BLaER1 (cell line): ENCODE data around the gene HP1BP3.

Experiments used
- H3K27ac ChIP-seq: shearing (Covaris generic); formaldehyde crosslinking; 2 replicates; pipeline ENCODE4 v1.8.1; 2022
- H3K27me3 ChIP-seq: shearing (Covaris generic); formaldehyde crosslinking; 2 replicates; pipeline ENCODE4 v1.8.1; 2022
- H3K36me3 ChIP-seq: shearing (Covaris generic); formaldehyde crosslinking; 2 replicates; pipeline ENCODE4 v1.8.1; 2022
- H3K4me1 ChIP-seq: shearing (Covaris generic); formaldehyde crosslinking; 2 replicates; pipeline ENCODE4 v1.8.1; 2022
- H3K4me2 ChIP-seq: shearing (Covaris generic); formaldehyde crosslinking; 2 replicates; pipeline ENCODE4 v1.8.1; 2022
- H3K4me3 ChIP-seq: shearing (Covaris generic); formaldehyde crosslinking; 2 replicates; pipeline ENCODE4 v1.8.1; 2022
- H3K9ac ChIP-seq: shearing (Covaris generic); formaldehyde crosslinking; 2 replicates; pipeline ENCODE4 v1.8.1; 2022
- H3K9me3 ChIP-seq: shearing (Covaris generic); formaldehyde crosslinking; 2 replicates; pipeline ENCODE4 v1.8.1; 2022
- H4K20me1 ChIP-seq: shearing (Covaris generic); formaldehyde crosslinking; 2 replicates; pipeline ENCODE4 v1.8.1; 2022
- Cebpa-rat ChIP-seq: shearing (Covaris generic); IDR thresholded peaks from 2 replicates; pipeline ENCODE4 v1.8.1; 2022

The HP1BP3 gene

GRCh38 chr1:20715406-20715805 is 71.7 kb downstream of the HP1BP3 start:
- Histone ChIP-seq H4K20me1 (0 out of 2 replicates have a peak, but pooled peaks cover 6% of the 10 kb centered on the region), H3K4me3 (no peak overlapping the region), H3K36me3 (no peaks in the 10 kb centered on the region), H3K9ac (no peak overlapping the region), H3K27ac (no peak overlapping the region), H3K4me1 (peaks cover 14% of the 10 kb centered on the region), H3K4me2 (no peak overlapping the region), H3K27me3 (peaks cover 40% of the 10 kb centered on the region), H3K9me3 (no peaks in the 10 kb centered on the region)
- no peak for TF ChIP-seq Cebpa-rat

GRCh38 chr1:20713440-20713839 is 73.7 kb downstream of the HP1BP3 start:
- Histone ChIP-seq H3K36me3 (no peaks in the 10 kb centered on the region), H4K20me1 (no peaks in the 10 kb centered on the region), H3K4me3 (no peak overlapping the region), H3K27ac (no peak overlapping the region), H3K9me3 (no peaks in the 10 kb centered on the region), H3K4me2 (no peak overlapping the region), H3K4me1 (peaks cover 18% of the 10 kb centered on the region), H3K9ac (no peak overlapping the region), H3K27me3 (peaks cover 24% of the 10 kb centered on the region)
- no peak for TF ChIP-seq Cebpa-rat

GRCh38 chr1:20712215-20712577 is 74.9 kb downstream of the HP1BP3 start:
- Histone ChIP-seq H3K4me1 (peaks cover 13% of the 10 kb centered on the region), H3K27ac (no peak overlapping the region), H4K20me1 (no peaks in the 10 kb centered on the region), H3K9ac (no peak overlapping the region), H3K27me3 (peaks cover 12% of the 10 kb centered on the region), H3K9me3 (no peaks in the 10 kb centered on the region), H3K36me3 (no peaks in the 10 kb centered on the region), H3K4me3 (no peak overlapping the region), H3K4me2 (no peak overlapping the region)
- TF ChIP-seq Cebpa-rat: no peak

- peaks cover 6% of the 10 kb centered on the region for H3K27me3 ChIP-seq
- H3K27ac ChIP-seq: no peak overlapping the region
- H4K20me1 ChIP-seq: no peaks in the 10 kb centered on the region
- H3K9ac ChIP-seq: no peak overlapping the region
- no peaks in the 10 kb centered on the region for H3K9me3 ChIP-seq
- no peak overlapping the region for H3K4me3 ChIP-seq
- H3K4me2 ChIP-seq: no peak overlapping the region
- TF ChIP-seq Cebpa-rat: no peak
- peaks cover 13% of the 10 kb centered on the region for H3K4me1 ChIP-seq
- H3K36me3 ChIP-seq: no peaks in the 10 kb centered on the region
Observed at GRCh38 chr1:20711285-20712214, 75.6 kb downstream of the HP1BP3 start.

- H3K4me1 ChIP-seq: peaks cover 13% of the 10 kb centered on the region
- H3K36me3 ChIP-seq: no peaks in the 10 kb centered on the region
- H4K20me1 ChIP-seq: no peaks in the 10 kb centered on the region
- H3K9me3 ChIP-seq: no peaks in the 10 kb centered on the region
- no peak overlapping the region for H3K4me3 ChIP-seq
- H3K4me2 ChIP-seq: peak overlapping the region; percentile 8; the same call in 1 of the 2 replicates
- no peak overlapping the region for H3K27ac ChIP-seq
- no peak overlapping the region for H3K9ac ChIP-seq
- H3K27me3 ChIP-seq: no peaks in the 10 kb centered on the region
- no peak for TF ChIP-seq Cebpa-rat
Observed at GRCh38 chr1:20710469-20711284, 76.4 kb downstream of the HP1BP3 start.

- no peak overlapping the region for H3K27ac ChIP-seq
- no peaks in the 10 kb centered on the region for H4K20me1 ChIP-seq
- peaks cover 13% of the 10 kb centered on the region for H3K4me1 ChIP-seq
- no peak overlapping the region for H3K4me3 ChIP-seq
- no peak for TF ChIP-seq Cebpa-rat
- no peaks in the 10 kb centered on the region for H3K9me3 ChIP-seq
- H3K4me2 ChIP-seq: no peak overlapping the region
- no peaks in the 10 kb centered on the region for H3K36me3 ChIP-seq
- no peaks in the 10 kb centered on the region for H3K27me3 ChIP-seq
- H3K9ac ChIP-seq: no peak overlapping the region
Observed at GRCh38 chr1:20709868-20710267, 77.2 kb downstream of the HP1BP3 start.

GRCh38 chr1:20708891-20709290 is 78.2 kb downstream of the HP1BP3 start:
- no peak overlapping the region for H3K4me3 ChIP-seq
- H3K9ac ChIP-seq: no peak overlapping the region
- H3K36me3 ChIP-seq: no peaks in the 10 kb centered on the region
- H3K9me3 ChIP-seq: no peaks in the 10 kb centered on the region
- no peaks in the 10 kb centered on the region for H4K20me1 ChIP-seq
- peaks cover 13% of the 10 kb centered on the region for H3K4me1 ChIP-seq
- TF ChIP-seq Cebpa-rat: no peak
- H3K27ac ChIP-seq: no peak overlapping the region
- H3K27me3 ChIP-seq: no peaks in the 10 kb centered on the region
- no peak overlapping the region for H3K4me2 ChIP-seq

GRCh38 chr1:20708057-20708456 is 79.0 kb downstream of the HP1BP3 start:
- Histone ChIP-seq H3K4me2 (no peak overlapping the region), H3K27ac (no peak overlapping the region), H4K20me1 (no peaks in the 10 kb centered on the region), H3K9me3 (no peaks in the 10 kb centered on the region), H3K4me3 (no peak overlapping the region), H3K36me3 (no peaks in the 10 kb centered on the region), H3K4me1 (peaks cover 13% of the 10 kb centered on the region), H3K27me3 (no peaks in the 10 kb centered on the region), H3K9ac (no peak overlapping the region)
- TF ChIP-seq Cebpa-rat: no peak

- Histone ChIP-seq H4K20me1 (no peaks in the 10 kb centered on the region), H3K4me1 (peaks cover 13% of the 10 kb centered on the region), H3K27me3 (no peaks in the 10 kb centered on the region), H3K4me2 (no peak overlapping the region), H3K9me3 (no peaks in the 10 kb centered on the region), H3K27ac (no peak overlapping the region), H3K4me3 (no peak overlapping the region), H3K9ac (no peak overlapping the region), H3K36me3 (no peaks in the 10 kb centered on the region)
- no peak for TF ChIP-seq Cebpa-rat
Observed at GRCh38 chr1:20706841-20707240, 80.3 kb downstream of the HP1BP3 start.

GRCh38 chr1:20705203-20705755 is 81.8 kb downstream of the HP1BP3 start:
- no peak for TF ChIP-seq Cebpa-rat
- Histone ChIP-seq H3K9me3 (no peaks in the 10 kb centered on the region), H4K20me1 (no peaks in the 10 kb centered on the region), H3K4me2 (no peak overlapping the region), H3K4me1 (peaks cover 3% of the 10 kb centered on the region), H3K27me3 (no peaks in the 10 kb centered on the region), H3K27ac (no peak overlapping the region), H3K36me3 (no peaks in the 10 kb centered on the region), H3K9ac (no peak overlapping the region), H3K4me3 (no peak overlapping the region)
